ENCODE measurements around the gene SH2B3.

SH2B3 gene

DNA sequence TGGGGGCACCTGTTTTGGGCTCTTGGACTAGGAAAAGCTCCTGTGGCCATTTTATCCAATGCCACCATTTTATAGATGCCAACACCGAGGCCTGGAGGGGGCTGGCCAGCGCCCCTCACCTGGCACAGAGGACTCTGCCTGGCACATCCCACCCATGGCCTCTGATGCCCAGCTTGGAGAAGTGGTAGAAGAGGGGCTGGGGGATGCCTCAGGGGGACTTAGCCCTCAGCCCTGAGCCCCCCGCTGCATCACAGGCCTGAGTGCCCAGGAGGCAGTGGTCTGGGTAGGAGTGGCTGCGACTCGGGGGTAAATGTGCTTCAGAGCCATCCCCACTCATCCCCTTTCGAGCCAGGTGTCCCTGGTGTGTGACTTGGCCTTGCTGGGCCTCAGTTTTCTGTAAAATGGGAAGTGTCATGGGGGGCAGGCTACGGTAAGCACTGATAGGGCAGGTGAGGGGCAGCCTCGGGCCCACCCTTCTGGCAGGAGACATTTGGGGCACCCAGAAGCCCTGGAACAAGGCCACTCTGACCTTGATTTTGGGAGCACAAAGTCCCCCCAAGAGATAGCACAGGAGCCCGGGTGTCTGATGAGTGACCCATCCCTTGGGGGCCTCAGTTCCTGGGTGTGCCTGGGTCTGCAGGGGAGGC is 22.5 kb downstream of the SH2B3 start:
- H4K20me1 ChIP-seq (ENCODE audit: low read depth, low read length) = peaks cover 6% of the 10 kb centered on the region; the same call in 1 of the 2 replicates
- H3F3A ChIP-seq (ENCODE audit: insufficient read depth) = no peaks in the 10 kb centered on the region
- TF ChIP-seq EZH2phosphoT487 (conservative IDR thresholded peaks at IDR 0.05; ENCODE audit: low read length) = no peak
- TF ChIP-seq, protein P1, sequence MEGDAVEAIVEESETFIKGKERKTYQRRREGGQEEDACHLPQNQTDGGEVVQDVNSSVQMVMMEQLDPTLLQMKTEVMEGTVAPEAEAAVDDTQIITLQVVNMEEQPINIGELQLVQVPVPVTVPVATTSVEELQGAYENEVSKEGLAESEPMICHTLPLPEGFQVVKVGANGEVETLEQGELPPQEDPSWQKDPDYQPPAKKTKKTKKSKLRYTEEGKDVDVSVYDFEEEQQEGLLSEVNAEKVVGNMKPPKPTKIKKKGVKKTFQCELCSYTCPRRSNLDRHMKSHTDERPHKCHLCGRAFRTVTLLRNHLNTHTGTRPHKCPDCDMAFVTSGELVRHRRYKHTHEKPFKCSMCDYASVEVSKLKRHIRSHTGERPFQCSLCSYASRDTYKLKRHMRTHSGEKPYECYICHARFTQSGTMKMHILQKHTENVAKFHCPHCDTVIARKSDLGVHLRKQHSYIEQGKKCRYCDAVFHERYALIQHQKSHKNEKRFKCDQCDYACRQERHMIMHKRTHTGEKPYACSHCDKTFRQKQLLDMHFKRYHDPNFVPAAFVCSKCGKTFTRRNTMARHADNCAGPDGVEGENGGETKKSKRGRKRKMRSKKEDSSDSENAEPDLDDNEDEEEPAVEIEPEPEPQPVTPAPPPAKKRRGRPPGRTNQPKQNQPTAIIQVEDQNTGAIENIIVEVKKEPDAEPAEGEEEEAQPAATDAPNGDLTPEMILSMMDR (IDR thresholded peaks at IDR 0.05; ENCODE audit: insufficient read depth, low read length, poor library complexity, severe bottlenecking) = no peak
- H3K27me3 ChIP-seq (ENCODE audit: low read length) = no peaks in the 10 kb centered on the region
- no peak overlapping the region for H3K4me3 ChIP-seq (ENCODE audit: insufficient read depth, low read length, poor library complexity, severe bottlenecking)
- H2AFZ ChIP-seq (ENCODE audit: low read depth, low read length, severe bottlenecking) = no peak overlapping the region
- H3K36me3 ChIP-seq (ENCODE audit: low read length) = no peaks in the 10 kb centered on the region
- no peak overlapping the region for H3K9ac ChIP-seq (ENCODE audit: low read length)
- no peak overlapping the region for H3K27ac ChIP-seq (ENCODE audit: low read depth, low read length)
- no peak overlapping the region for H3K4me2 ChIP-seq (ENCODE audit: low read depth, low read length, poor library complexity, severe bottlenecking)
- no peaks in the 10 kb centered on the region for H3K9me2 ChIP-seq (replicated peaks; ENCODE audit: insufficient read depth, low read length)
- H3K79me2 ChIP-seq (ENCODE audit: insufficient read depth, low read length) = peaks cover 64% of the 10 kb centered on the region
- no peaks in the 10 kb centered on the region for H3K9me3 ChIP-seq (ENCODE audit: insufficient read depth, low read length)

DNA sequence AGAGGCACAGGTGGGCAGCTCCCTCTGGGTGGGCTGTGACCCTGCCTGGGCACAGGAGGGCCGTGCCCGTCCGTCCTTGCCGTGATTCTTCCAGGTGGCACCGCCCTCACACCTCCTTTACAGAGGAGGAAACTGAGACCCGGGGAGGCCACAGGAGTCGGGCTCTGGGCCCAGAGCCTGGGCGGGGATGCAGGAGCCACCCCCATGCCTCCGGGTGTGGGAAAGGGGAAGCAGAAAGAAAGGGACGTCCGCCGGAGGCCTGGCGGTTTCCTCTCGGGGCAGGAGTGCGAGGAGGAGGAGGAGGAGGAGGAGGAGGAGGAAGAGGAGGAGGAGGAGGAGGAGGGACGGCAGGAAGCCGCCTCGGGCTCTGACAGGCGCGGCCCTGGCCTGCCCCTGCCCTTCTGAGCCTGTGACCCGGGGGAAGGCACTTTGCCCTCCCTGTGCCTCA is 23.0 kb downstream of the SH2B3 start:
- H3K27ac ChIP-seq (ENCODE audit: low read depth, low read length) = no peak overlapping the region
- no peak overlapping the region for H2AFZ ChIP-seq (ENCODE audit: low read depth, low read length, severe bottlenecking)
- H3K4me2 ChIP-seq (ENCODE audit: low read depth, low read length, poor library complexity, severe bottlenecking) = no peak overlapping the region
- peaks cover 69% of the 10 kb centered on the region for H3K79me2 ChIP-seq (ENCODE audit: insufficient read depth, low read length)
- no peaks in the 10 kb centered on the region for H3K36me3 ChIP-seq (ENCODE audit: low read length)
- no peaks in the 10 kb centered on the region for H3K9me3 ChIP-seq (ENCODE audit: insufficient read depth, low read length)
- H3F3A ChIP-seq (ENCODE audit: insufficient read depth) = peaks cover 2% of the 10 kb centered on the region
- H4K20me1 ChIP-seq (ENCODE audit: low read depth, low read length) = peaks cover 6% of the 10 kb centered on the region; the same call in 1 of the 2 replicates
- H3K9me2 ChIP-seq (replicated peaks; ENCODE audit: insufficient read depth, low read length) = no peaks in the 10 kb centered on the region
- TF ChIP-seq EZH2phosphoT487 (conservative IDR thresholded peaks at IDR 0.05; ENCODE audit: low read length) = no peak
- TF ChIP-seq, protein P1 (IDR thresholded peaks at IDR 0.05; ENCODE audit: insufficient read depth, low read length, poor library complexity, severe bottlenecking) = no peak
- no peak overlapping the region for H3K4me3 ChIP-seq (ENCODE audit: insufficient read depth, low read length, poor library complexity, severe bottlenecking)
- H3K9ac ChIP-seq (ENCODE audit: low read length) = no peak overlapping the region
- H3K27me3 ChIP-seq (ENCODE audit: low read length) = no peaks in the 10 kb centered on the region

DNA sequence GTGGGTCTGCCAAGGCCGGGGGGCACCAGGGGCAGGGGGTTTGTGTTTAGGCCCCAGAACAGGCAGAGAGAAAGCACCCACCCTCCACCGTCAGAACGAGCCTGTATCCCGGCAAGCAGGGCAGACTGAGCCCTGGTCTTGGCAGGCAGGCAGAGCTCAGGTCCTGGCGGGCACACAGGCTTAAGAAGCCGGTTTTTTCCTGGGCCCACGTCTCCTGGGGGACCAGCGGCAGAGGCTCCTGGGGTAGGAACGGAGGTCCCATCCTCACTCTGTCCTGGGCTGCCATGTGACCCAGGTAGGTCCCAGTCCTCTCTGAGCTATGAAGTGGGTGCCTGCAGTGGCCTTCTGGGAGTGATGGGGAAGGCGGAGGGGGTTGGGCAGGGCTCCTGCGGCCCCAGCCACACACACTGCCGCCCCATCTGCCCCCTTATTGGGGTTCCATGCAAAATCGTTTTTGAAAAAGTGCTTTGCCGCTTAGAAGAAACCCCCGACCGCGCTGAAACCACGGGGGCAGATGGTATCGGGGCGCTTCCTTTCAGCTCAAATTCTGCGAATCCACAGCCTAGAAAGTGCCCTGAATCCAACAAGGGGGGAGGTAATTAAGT is 24.2 kb downstream of the SH2B3 start:
- Histone ChIP-seq H3K4me3 (ENCODE audit: insufficient read depth, low read length, poor library complexity, severe bottlenecking) (no peak overlapping the region), H3K36me3 (ENCODE audit: low read length) (no peaks in the 10 kb centered on the region), H3K79me2 (ENCODE audit: insufficient read depth, low read length) (peaks cover 71% of the 10 kb centered on the region), H2AFZ (ENCODE audit: low read depth, low read length, severe bottlenecking) (no peak overlapping the region), H3K9me3 (ENCODE audit: insufficient read depth, low read length) (no peaks in the 10 kb centered on the region), H3K9ac (ENCODE audit: low read length) (no peak overlapping the region), H3F3A (ENCODE audit: insufficient read depth) (peaks cover 14% of the 10 kb centered on the region), H4K20me1 (ENCODE audit: low read depth, low read length) (peaks cover 10% of the 10 kb centered on the region; the same call in 1 of the 2 replicates), H3K4me2 (ENCODE audit: low read depth, low read length, poor library complexity, severe bottlenecking) (peak overlapping the region; percentile 20), H3K9me2 (replicated peaks; ENCODE audit: insufficient read depth, low read length) (no peaks in the 10 kb centered on the region), H3K27ac (ENCODE audit: low read depth, low read length) (no peak overlapping the region), H3K27me3 (ENCODE audit: low read length) (no peaks in the 10 kb centered on the region)
- TF ChIP-seq EZH2phosphoT487 (conservative IDR thresholded peaks at IDR 0.05; ENCODE audit: low read length) = no peak
- TF ChIP-seq, protein P1 (IDR thresholded peaks at IDR 0.05; ENCODE audit: insufficient read depth, low read length, poor library complexity, severe bottlenecking) = no peak

Data from SU-DHL-6 (cell line).